B cell (primary cell): Measurements from ENCODE around the gene PDK2. TPM values are rescaled to one million over a fixed set of nuclear protein-coding genes. Genes with fewer than 3 reads are reported as not detected.

Experiments used
- ATAC-seq: fragments of 200-7000 bp; cut with Tn5 transposase; one replicate; pipeline ENCODE4 v1.10.0; 2021; ENCODE audit warnings: low read depth, mild to moderate bottlenecking, moderate number of reproducible peaks, moderate library complexity
- CTCF ChIA-PET: fragments of 350-600 bp; sonication (Branson Sonifier 250); formaldehyde crosslinking; loops from one replicate; lab custom pipeline; 2021; ENCODE audit warnings: antibody characterized with exemption, inconsistent platforms; lab: Charles Lee
- POLR2A ChIA-PET: fragments of 350-600 bp; sonication (Branson Sonifier 250); formaldehyde crosslinking; loops from one replicate; lab custom pipeline; 2021; ENCODE audit warnings: antibody characterized with exemption; lab: Charles Lee
- DNase-seq: peaks from one replicate; pipeline ENCODE4 v3.0.0; 2013
- H2AFZ ChIP-seq: 2 replicates; pipeline ENCODE4 v1.6.1; 2012; ENCODE audit warnings: mild to moderate bottlenecking, low read depth, low read length; ENCODE audit not compliant: insufficient read depth, poor library complexity, severe bottlenecking
- H3K27ac ChIP-seq, 2 donors: 1 replicate in 1 of 2; 2 replicates in 1 of 2; pipeline ENCODE4 v1.5.1; 2012 to 2013; ENCODE audit warnings: low read length in 2 of 2, mild to moderate bottlenecking in 2 of 2, moderate library complexity in 1 of 2
- H3K27me3 ChIP-seq, 4 experiments: fragments of 200-600 bp in 1 of 4; sonication (generic) in 1 of 4; replicated peaks in 1 of 4; 1 replicate in 2 of 4; 2 replicates in 2 of 4; pipeline versions ENCODE4 v1.6.1 to v1.7.0; 2013 to 2016; ENCODE audit warnings: low read length in 3 of 4, mild to moderate bottlenecking in 2 of 4, mixed read lengths in 1 of 4, moderate library complexity in 1 of 4; ENCODE audit not compliant: insufficient read depth in 4 of 4, control insufficient read depth in 3 of 4; ENCODE audit errors: control extremely low read depth in 1 of 4
- H3K36me3 ChIP-seq, 2 experiments: replicated peaks in 1 of 2; 1 replicate in 1 of 2; 2 replicates in 1 of 2; pipeline versions ENCODE4 v1.6.1 to v1.7.1; 2013; ENCODE audit warnings: low read length in 1 of 2; ENCODE audit not compliant: insufficient read depth in 2 of 2, control insufficient read depth in 1 of 2; ENCODE audit errors: control extremely low read depth in 1 of 2, extremely low read depth in 1 of 2
- H3K4me1 ChIP-seq, 2 donors: fragments of 200-600 bp in 1 of 2; sonication (generic) in 1 of 2; 1 replicate in 1 of 2; 2 replicates in 1 of 2; pipeline versions ENCODE4 v1.5.1 to v1.6.1; 2013 to 2017; ENCODE audit warnings: low read length in 2 of 2; ENCODE audit not compliant: control insufficient read depth in 2 of 2, insufficient read depth in 2 of 2
- H3K4me2 ChIP-seq: replicated peaks from 2 replicates; pipeline ENCODE3; 2012; ENCODE audit warnings: mild to moderate bottlenecking, low read depth, low read length; ENCODE audit not compliant: poor library complexity, severe bottlenecking
- H3K4me3 ChIP-seq, 5 experiments: fragments of 200-600 bp in 1 of 5; sonication (generic) in 1 of 5; 1 replicate in 3 of 5; 2 replicates in 2 of 5; pipeline versions ENCODE4 v1.5.1 to v1.7.0; 2011 to 2016; ENCODE audit warnings: low read length in 4 of 5, mild to moderate bottlenecking in 4 of 5, low read depth in 2 of 5, control low read depth in 1 of 5, moderate library complexity in 1 of 5; ENCODE audit not compliant: insufficient read depth in 1 of 5; ENCODE audit errors: control extremely low read depth in 1 of 5, extremely low read depth in 1 of 5
- H3K79me2 ChIP-seq: fragments of 200-600 bp; sonication (generic); one replicate; pipeline ENCODE4 v1.6.0; 2016; ENCODE audit warnings: low read length; ENCODE audit not compliant: control insufficient read depth, insufficient read depth
- H3K9ac ChIP-seq: fragments of 200-600 bp; sonication (generic); 2 replicates; pipeline ENCODE4 v1.6.1; 2017; ENCODE audit warnings: mild to moderate bottlenecking, low read length, moderate library complexity
- H3K9me3 ChIP-seq, 3 donors: one replicate each; pipeline versions ENCODE4 v1.6.1 to v1.7.1; 2013; ENCODE audit warnings: low read length in 2 of 3; ENCODE audit not compliant: control insufficient read depth in 2 of 3, insufficient read depth in 1 of 3; ENCODE audit errors: control extremely low read depth in 1 of 3
- H4K20me1 ChIP-seq: 2 replicates; pipeline ENCODE4 v1.6.0; 2012; ENCODE audit warnings: mild to moderate bottlenecking, low read length; ENCODE audit not compliant: insufficient read depth, control insufficient read depth, poor library complexity, severe bottlenecking
- H3K27ac Mint-ChIP-seq: one replicate; pipeline ENCODE4 v1.8.0; 2021; ENCODE audit warnings: mixed read lengths
- H3K27me3 Mint-ChIP-seq: one replicate; pipeline ENCODE4 v1.8.0; 2021; ENCODE audit warnings: mixed read lengths
- H3K4me1 Mint-ChIP-seq: one replicate; pipeline ENCODE4 v1.8.0; 2021; ENCODE audit warnings: mixed read lengths
- H3K4me3 Mint-ChIP-seq: one replicate; pipeline ENCODE4 v1.8.0; 2021; ENCODE audit warnings: mixed read lengths
- H3K9me3 Mint-ChIP-seq: one replicate; pipeline ENCODE4 v1.8.0; 2022; ENCODE audit warnings: mixed read lengths; ENCODE audit not compliant: insufficient read depth
- EZH2 ChIP-seq: IDR thresholded peaks from 2 replicates; pipeline ENCODE4 v1.6.1; 2012; ENCODE audit warnings: borderline replicate concordance, low read depth, mild to moderate bottlenecking, moderate library complexity, low read length; ENCODE audit not compliant: insufficient read depth, poor library complexity, severe bottlenecking
- WGBS: methylation state at CpG from one replicate; pipeline ENCODE4 v1.1.5; 2013; ENCODE audit warnings: missing lambda C conversion rate; ENCODE audit not compliant: insufficient coverage; 5-methylcytosine and 5-hydroxymethylcytosine counted together
- intact Hi-C: fragments of 100-400 bp; cut with micrococcal nuclease; formaldehyde crosslinking; loops from one replicate; pipeline ENCODE4 v1.10.0; 2022
- polyA plus RNA-seq: library from polyadenylated mRNA; depleted of rRNA; stranded (reverse); fragments of >200 nt; gene quantifications from 2 replicates; pipeline ENCODE4 v1.2.3, GENCODE V29; 2012
- total RNA-seq, 2 donors: library from RNA; stranded (reverse); fragments of 120-200 nt in 1 of 2; gene quantifications; 1 replicate in 1 of 2; 2 replicates in 1 of 2; pipeline versions ENCODE4 v1.2.3 to v1.2.4, GENCODE V29; 2013 to 2022
- TF ChIP-seq, protein P1 (sequence below): fragments of 200-600 bp; IDR thresholded peaks from one replicate; pipeline ENCODE4 v1.8.0; 2022; ENCODE audit warnings: antibody characterized with exemption, mild to moderate bottlenecking

PDK2 gene
- total and polyA plus RNA-seq, 2 donors (not counting 1 experiment from before 2014, with no cell fraction given), result 35.2 to 73.2 TPM

DNA sequence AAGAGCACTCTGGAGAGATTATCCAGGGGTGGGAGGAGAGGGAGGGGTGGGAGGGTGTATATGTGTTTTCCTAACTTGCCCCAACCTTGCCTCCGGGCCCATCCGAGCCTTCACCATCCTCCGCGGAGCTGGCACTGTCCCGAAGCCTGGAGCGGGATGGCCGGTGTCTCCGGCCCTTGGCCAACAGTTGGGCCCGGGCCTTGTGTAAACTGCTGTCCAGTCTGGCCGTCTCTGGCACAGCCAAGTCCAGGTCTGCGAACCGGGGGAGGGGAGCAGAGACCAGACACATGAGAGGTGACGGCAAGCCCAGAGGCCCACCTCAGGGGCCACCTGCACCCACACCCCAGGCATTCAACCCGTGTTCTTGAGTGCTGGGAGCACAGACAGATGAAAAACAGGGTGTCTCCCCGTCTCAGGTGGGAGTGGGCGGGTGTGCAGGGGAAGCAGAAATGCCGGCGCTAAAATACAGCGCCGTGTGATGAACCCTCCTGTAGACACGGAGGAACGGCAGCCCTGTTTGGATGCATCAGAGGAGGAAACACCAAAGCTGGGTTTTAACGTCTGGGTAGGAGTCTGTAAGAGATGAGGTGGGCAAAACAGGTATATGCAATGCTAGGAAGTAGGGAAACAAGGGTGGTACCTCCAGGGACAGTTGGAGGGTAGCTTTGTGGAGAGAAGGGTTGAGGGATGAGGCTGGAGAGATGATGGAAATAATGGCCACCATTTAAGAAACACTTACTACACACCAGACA lies 23.1 kb downstream of the PDK2 start:
- ATAC-seq (no peak), DNase-seq (no peak)
- Histone ChIP-seq H3K9me3 (no peaks in the 10 kb centered on the region), H4K20me1 (no peaks in the 10 kb centered on the region), H3K27me3 (peaks cover 0 to 47% (median 16%) of the 10 kb centered on the region in 4 experiments), H3K79me2 (no peaks in the 10 kb centered on the region), H3K36me3 (no peaks in the 10 kb centered on the region), H3K4me2 (no peak overlapping the region), H3K27ac (no peak overlapping the region), H3K4me3 (no peak overlapping the region), H3K4me1 (peaks cover 10 to 20% of the 10 kb centered on the region in 2 donors), H3K9ac (no peak overlapping the region), H2AFZ (no peak overlapping the region)
- no peak overlapping the region for H3K27ac Mint-ChIP-seq
- 96% methylated on average over 22 of the region's 23 CpGs for WGBS
- H3K9me3 Mint-ChIP-seq, result no peaks in the 10 kb centered on the region
- intact Hi-C loops, result no loop called here
- POLR2A ChIA-PET, result no interaction called here
- peaks cover 14% of the 10 kb centered on the region for H3K4me1 Mint-ChIP-seq
- peak overlapping the region; percentile 42 for H3K4me3 Mint-ChIP-seq
- TF ChIP-seq, protein P1, sequence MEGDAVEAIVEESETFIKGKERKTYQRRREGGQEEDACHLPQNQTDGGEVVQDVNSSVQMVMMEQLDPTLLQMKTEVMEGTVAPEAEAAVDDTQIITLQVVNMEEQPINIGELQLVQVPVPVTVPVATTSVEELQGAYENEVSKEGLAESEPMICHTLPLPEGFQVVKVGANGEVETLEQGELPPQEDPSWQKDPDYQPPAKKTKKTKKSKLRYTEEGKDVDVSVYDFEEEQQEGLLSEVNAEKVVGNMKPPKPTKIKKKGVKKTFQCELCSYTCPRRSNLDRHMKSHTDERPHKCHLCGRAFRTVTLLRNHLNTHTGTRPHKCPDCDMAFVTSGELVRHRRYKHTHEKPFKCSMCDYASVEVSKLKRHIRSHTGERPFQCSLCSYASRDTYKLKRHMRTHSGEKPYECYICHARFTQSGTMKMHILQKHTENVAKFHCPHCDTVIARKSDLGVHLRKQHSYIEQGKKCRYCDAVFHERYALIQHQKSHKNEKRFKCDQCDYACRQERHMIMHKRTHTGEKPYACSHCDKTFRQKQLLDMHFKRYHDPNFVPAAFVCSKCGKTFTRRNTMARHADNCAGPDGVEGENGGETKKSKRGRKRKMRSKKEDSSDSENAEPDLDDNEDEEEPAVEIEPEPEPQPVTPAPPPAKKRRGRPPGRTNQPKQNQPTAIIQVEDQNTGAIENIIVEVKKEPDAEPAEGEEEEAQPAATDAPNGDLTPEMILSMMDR, result no peak
- TF ChIP-seq EZH2, result no peak
- peaks cover 55% of the 10 kb centered on the region for H3K27me3 Mint-ChIP-seq
- CTCF ChIA-PET, result interaction anchor here (1.0 to 6.8 kb wide), 12 partner anchors 8 to 178 kb away, joined by 3 to 48 read pairs (median 8); partner anchors contain the start of gene PDK2

DNA sequence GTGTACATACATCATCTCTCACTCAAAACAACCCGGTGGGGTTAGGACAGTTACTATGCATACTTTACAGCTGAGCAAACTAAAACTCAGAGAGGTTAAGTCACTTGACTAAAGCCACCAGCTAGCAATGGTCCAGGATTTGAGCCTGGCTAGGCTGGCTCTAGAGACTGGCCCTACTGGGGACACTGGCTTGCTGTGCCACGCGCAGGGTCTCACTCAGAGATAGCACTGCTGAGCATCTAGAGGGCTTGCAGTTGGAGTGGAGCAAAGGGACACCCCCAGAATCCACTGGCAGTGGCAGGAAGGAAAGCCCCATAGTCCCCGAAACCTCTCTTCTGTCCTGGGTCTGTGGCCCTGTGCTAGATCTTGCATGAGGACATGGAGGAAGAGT lies 23.7 kb downstream of the PDK2 start:
- peaks cover 0 to 47% (median 16%) of the 10 kb centered on the region in 4 experiments for H3K27me3 ChIP-seq
- H3K79me2 ChIP-seq, result no peaks in the 10 kb centered on the region
- Mint-ChIP-seq H3K27ac (no peak overlapping the region), H3K27me3 (peaks cover 51% of the 10 kb centered on the region), H3K9me3 (no peaks in the 10 kb centered on the region), H3K4me1 (peaks cover 14% of the 10 kb centered on the region), H3K4me3 (peak overlapping the region; percentile 42)
- H2AFZ ChIP-seq, result no peak overlapping the region
- H3K36me3 ChIP-seq, result no peaks in the 10 kb centered on the region
- DNase-seq, result no peak
- intact Hi-C loops, result no loop called here
- no peak overlapping the region for H3K9ac ChIP-seq
- H3K9me3 ChIP-seq, result no peaks in the 10 kb centered on the region
- ChIA-PET POLR2A (no interaction called here), CTCF (interaction anchor here (1.0 to 6.8 kb wide), 6 partner anchors 14 to 60 kb away, joined by 3 to 48 read pairs (median 8); partner anchors contain the start of gene PDK2)
- ATAC-seq, result no peak
- no peak overlapping the region for H3K27ac ChIP-seq
- no peaks in the 10 kb centered on the region for H4K20me1 ChIP-seq
- H3K4me3 ChIP-seq, result no peak overlapping the region
- H3K4me2 ChIP-seq, result no peak overlapping the region
- WGBS, result 93% methylated on average over 4 of the region's 4 CpGs
- TF ChIP-seq, protein P1, result no peak
- TF ChIP-seq EZH2, result no peak
- H3K4me1 ChIP-seq, result peaks cover 10 to 20% of the 10 kb centered on the region in 2 donors
